ENCODE measurements around the gene OR4F15. TPM values are rescaled to one million over a fixed set of nuclear protein-coding genes. Genes with fewer than 3 reads are reported as not detected.
"Not testable (repeated sequence)": the region's sequence is repeated elsewhere in the genome, so short reads cannot be mapped to it uniquely, and the experiment has no call there.

The OR4F15 gene, protein sequence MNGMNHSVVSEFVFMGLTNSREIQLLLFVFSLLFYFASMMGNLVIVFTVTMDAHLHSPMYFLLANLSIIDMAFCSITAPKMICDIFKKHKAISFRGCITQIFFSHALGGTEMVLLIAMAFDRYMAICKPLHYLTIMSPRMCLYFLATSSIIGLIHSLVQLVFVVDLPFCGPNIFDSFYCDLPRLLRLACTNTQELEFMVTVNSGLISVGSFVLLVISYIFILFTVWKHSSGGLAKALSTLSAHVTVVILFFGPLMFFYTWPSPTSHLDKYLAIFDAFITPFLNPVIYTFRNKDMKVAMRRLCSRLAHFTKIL
- total RNA-seq = not detected in 2 replicates

DNA sequence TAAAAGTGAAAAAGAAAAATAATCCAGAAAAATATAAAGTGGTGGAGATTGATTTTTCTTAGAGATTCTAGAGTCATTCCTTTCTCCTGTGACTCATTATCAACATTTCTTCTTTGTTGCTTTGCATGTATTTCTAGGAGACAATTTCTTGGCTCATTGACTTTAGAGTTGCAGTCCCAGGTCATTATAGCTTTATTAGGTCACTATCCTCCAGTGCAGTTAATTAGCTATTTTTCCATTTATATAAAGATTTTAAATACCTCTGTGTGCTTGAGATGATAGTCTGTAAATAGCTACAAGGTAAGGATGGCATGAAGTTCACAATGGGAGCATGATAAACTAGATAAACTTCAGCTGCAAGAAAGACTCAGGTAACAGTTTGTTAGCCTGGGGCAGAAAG lies at the start of gene OR4F15:
Gene OR4F15, plus strand, starts transcription at position 301 of the 400 bp plus-strand sequence. CDS start 5,985 bp downstream, outside the sequence.
- TF ChIP-seq, protein P1, sequence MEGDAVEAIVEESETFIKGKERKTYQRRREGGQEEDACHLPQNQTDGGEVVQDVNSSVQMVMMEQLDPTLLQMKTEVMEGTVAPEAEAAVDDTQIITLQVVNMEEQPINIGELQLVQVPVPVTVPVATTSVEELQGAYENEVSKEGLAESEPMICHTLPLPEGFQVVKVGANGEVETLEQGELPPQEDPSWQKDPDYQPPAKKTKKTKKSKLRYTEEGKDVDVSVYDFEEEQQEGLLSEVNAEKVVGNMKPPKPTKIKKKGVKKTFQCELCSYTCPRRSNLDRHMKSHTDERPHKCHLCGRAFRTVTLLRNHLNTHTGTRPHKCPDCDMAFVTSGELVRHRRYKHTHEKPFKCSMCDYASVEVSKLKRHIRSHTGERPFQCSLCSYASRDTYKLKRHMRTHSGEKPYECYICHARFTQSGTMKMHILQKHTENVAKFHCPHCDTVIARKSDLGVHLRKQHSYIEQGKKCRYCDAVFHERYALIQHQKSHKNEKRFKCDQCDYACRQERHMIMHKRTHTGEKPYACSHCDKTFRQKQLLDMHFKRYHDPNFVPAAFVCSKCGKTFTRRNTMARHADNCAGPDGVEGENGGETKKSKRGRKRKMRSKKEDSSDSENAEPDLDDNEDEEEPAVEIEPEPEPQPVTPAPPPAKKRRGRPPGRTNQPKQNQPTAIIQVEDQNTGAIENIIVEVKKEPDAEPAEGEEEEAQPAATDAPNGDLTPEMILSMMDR (IDR thresholded peaks at IDR 0.05) = no peak
- H3K4me1 Mint-ChIP-seq = no peaks in the 10 kb centered on the region
- ChIA-PET POLR2A (no interaction called here), CTCF (no interaction called here)
- ATAC-seq (ENCODE audit: low read depth) (no peak), DNase-seq (no peak)
- intact Hi-C loops (cut with micrococcal nuclease) = no loop called here
- no peak within 1 kb of the TSS for H3K4me3 Mint-ChIP-seq
- no peak within 1 kb of the TSS for H3K27ac Mint-ChIP-seq
- no peaks in the 10 kb centered on the region for H3K9me3 Mint-ChIP-seq
- no peaks in the 10 kb centered on the region for H3K36me3 Mint-ChIP-seq (ENCODE audit: low read depth)
- peaks cover 7% of the 10 kb centered on the region for H3K27me3 Mint-ChIP-seq

GRCh38 chr15:101764669-101765339 lies 47.2 kb upstream of the OR4F15 start:
- H3K4me1 Mint-ChIP-seq; intact Hi-C loops (cut with micrococcal nuclease); H3K36me3 Mint-ChIP-seq (ENCODE audit: low read depth); CTCF ChIA-PET; H3K27me3 Mint-ChIP-seq; H3K4me3 Mint-ChIP-seq; H3K9me3 Mint-ChIP-seq; ATAC-seq (ENCODE audit: low read depth); DNase-seq; H3K27ac Mint-ChIP-seq; POLR2A ChIA-PET: not testable (repeated sequence)

GRCh38 chr15:101765340-101765671 lies 46.7 kb upstream of the OR4F15 start:
- H3K4me3 Mint-ChIP-seq; H3K9me3 Mint-ChIP-seq; intact Hi-C loops (cut with micrococcal nuclease); H3K27ac Mint-ChIP-seq; DNase-seq; ATAC-seq (ENCODE audit: low read depth); CTCF ChIA-PET; POLR2A ChIA-PET; H3K4me1 Mint-ChIP-seq; H3K36me3 Mint-ChIP-seq (ENCODE audit: low read depth); H3K27me3 Mint-ChIP-seq: not testable (repeated sequence)

DNA sequence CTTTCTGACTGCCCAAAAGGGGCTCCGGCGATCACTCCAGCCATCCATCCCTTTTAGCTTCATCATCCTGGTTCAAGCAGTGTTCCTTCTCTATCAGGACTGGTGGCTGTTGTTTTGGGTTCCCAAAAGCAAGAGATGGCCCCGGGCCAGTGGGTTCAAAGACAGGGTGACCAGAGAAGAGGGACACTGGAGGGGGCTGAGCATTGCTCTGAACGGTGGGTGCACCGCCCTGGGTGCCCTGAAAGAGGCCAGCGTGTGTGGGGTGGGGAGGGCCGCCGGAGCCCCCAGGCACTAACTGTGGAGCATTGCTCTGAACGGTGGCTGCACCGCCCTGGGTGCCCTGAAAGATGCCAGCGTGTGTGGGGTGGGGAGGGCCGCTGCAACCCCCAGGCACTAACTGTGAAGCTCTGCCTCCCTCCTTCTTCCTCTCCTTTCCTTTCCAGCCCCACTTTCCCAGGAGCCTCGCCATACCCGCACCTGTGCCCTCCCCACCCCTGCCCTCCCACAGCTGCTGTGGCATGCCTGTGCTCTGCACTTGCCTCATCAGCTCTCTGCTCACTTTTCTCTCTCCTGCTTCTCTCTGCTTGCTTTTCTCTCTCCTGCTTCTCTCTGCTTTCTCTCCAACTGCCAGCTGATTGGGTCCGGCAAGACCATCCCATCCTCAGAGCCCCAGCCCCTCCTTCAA lies 46.1 kb upstream of the OR4F15 start:
- CTCF ChIA-PET = interaction anchor here (1.1 kb wide), 1 partner anchor 1968 kb away, joined by 4 read pairs; no protein-coding TSS in a partner anchor
- no peaks in the 10 kb centered on the region for H3K4me1 Mint-ChIP-seq
- H3K27ac Mint-ChIP-seq = no peak overlapping the region
- TF ChIP-seq, protein P1 (IDR thresholded peaks at IDR 0.05) = no peak
- DNase-seq (no peak), ATAC-seq (ENCODE audit: low read depth) (no peak)
- H3K27me3 Mint-ChIP-seq = no peaks in the 10 kb centered on the region
- intact Hi-C loops (cut with micrococcal nuclease) = no loop called here
- no peaks in the 10 kb centered on the region for H3K9me3 Mint-ChIP-seq
- POLR2A ChIA-PET = no interaction called here
- no peak overlapping the region for H3K4me3 Mint-ChIP-seq
- no peaks in the 10 kb centered on the region for H3K36me3 Mint-ChIP-seq (ENCODE audit: low read depth)

- H3K4me3 Mint-ChIP-seq; H3K9me3 Mint-ChIP-seq; POLR2A ChIA-PET; ATAC-seq (ENCODE audit: low read depth); DNase-seq; H3K27me3 Mint-ChIP-seq; intact Hi-C loops (cut with micrococcal nuclease); H3K36me3 Mint-ChIP-seq (ENCODE audit: low read depth); CTCF ChIA-PET; H3K4me1 Mint-ChIP-seq; H3K27ac Mint-ChIP-seq: not testable (repeated sequence)
Measured at GRCh38 chr15:101767083-101767640, 44.8 kb upstream of the OR4F15 start.

GRCh38 chr15:101772921-101773320 lies 39.1 kb upstream of the OR4F15 start:
- ChIA-PET CTCF (no interaction called here), POLR2A (no interaction called here)
- no peak for DNase-seq
- no peaks in the 10 kb centered on the region for H3K27me3 Mint-ChIP-seq
- no peak overlapping the region for H3K27ac Mint-ChIP-seq
- H3K36me3 Mint-ChIP-seq (ENCODE audit: low read depth) = peaks cover 6% of the 10 kb centered on the region
- H3K4me3 Mint-ChIP-seq = no peak overlapping the region
- ATAC-seq (ENCODE audit: low read depth) = no peak
- intact Hi-C loops (cut with micrococcal nuclease) = no loop called here
- H3K9me3 Mint-ChIP-seq = no peaks in the 10 kb centered on the region
- H3K4me1 Mint-ChIP-seq = no peaks in the 10 kb centered on the region
- TF ChIP-seq, protein P1 (IDR thresholded peaks at IDR 0.05) = no peak

Measured in activated B cell treated with CpG ODN at 0.5 μM for 24 hours (primary cell).